SK-N-SH treated with all-trans-retinoic acid at 6 μM for 48 hours (cell line): ENCODE measurements around the gene POU3F1.

ENCODE experiments used
- ATAC-seq: fragments of 200-7000 bp; cut with Tn5 transposase; 3 replicates; pipeline ENCODE4 v1.9.1; 2020; ENCODE audit warnings: mild to moderate bottlenecking, moderate library complexity
- ARNTL ChIP-seq: fragments of 450-650 bp; formaldehyde crosslinking; IDR thresholded peaks from 2 replicates; pipeline ENCODE4 v1.5.0; 2020; ENCODE audit warnings: low read depth, mild to moderate bottlenecking, moderate library complexity, borderline replicate concordance
- BACH2 ChIP-seq: fragments of 250-450 bp; sonication (Bioruptor Pico); IDR thresholded peaks from 2 replicates; pipeline ENCODE4 v1.9.0; 2021; ENCODE audit warnings: mild to moderate bottlenecking, borderline replicate concordance
- CREB5 ChIP-seq: fragments of 250-450 bp; sonication (Bioruptor Pico); IDR thresholded peaks from 2 replicates; pipeline ENCODE4 v1.5.1; 2020; ENCODE audit warnings: low read depth, mild to moderate bottlenecking, moderate library complexity
- CSDC2 ChIP-seq: fragments of 250-450 bp; sonication (Bioruptor Pico); IDR thresholded peaks from 2 replicates; pipeline ENCODE4 v1.5.0; 2020; ENCODE audit warnings: mild to moderate bottlenecking, moderate library complexity
- ESRRG ChIP-seq: fragments of 250-450 bp; sonication (Bioruptor Pico); IDR thresholded peaks from 2 replicates; pipeline ENCODE4 v1.6.1; 2021; ENCODE audit warnings: mild to moderate bottlenecking
- GLIS3 ChIP-seq: fragments of 250-450 bp; sonication (Bioruptor Pico); IDR thresholded peaks from 2 replicates; pipeline ENCODE4 v1.5.0; 2020; ENCODE audit warnings: mild to moderate bottlenecking, moderate library complexity
- OSR1 ChIP-seq: fragments of 250-450 bp; sonication (Bioruptor Pico); IDR thresholded peaks from 2 replicates; pipeline ENCODE4 v1.8.0; 2022; ENCODE audit warnings: moderate library complexity, mild to moderate bottlenecking, inconsistent platforms
- PATZ1 ChIP-seq: fragments of 250-450 bp; sonication (Bioruptor Pico); IDR thresholded peaks from 2 replicates; pipeline ENCODE4 v1.8.0; 2020; ENCODE audit warnings: mild to moderate bottlenecking, moderate library complexity, borderline replicate concordance
- POU6F1 ChIP-seq: fragments of 250-450 bp; sonication (Bioruptor Pico); IDR thresholded peaks from 2 replicates; pipeline ENCODE4 v1.8.0; 2021; ENCODE audit warnings: low read depth, mild to moderate bottlenecking, moderate library complexity, borderline replicate concordance
- PPARA ChIP-seq: fragments of 250-450 bp; sonication (Bioruptor Pico); IDR thresholded peaks from 2 replicates; pipeline ENCODE4 v1.5.0; 2020; ENCODE audit warnings: mild to moderate bottlenecking, borderline replicate concordance
- RARB ChIP-seq: fragments of 250-450 bp; sonication (Bioruptor Pico); IDR thresholded peaks from 2 replicates; pipeline ENCODE4 v1.8.0; 2021; ENCODE audit warnings: mild to moderate bottlenecking, moderate library complexity
- SNAI2 ChIP-seq: fragments of 250-450 bp; sonication (Bioruptor Pico); IDR thresholded peaks from 2 replicates; pipeline ENCODE4 v1.5.0; 2020; ENCODE audit warnings: mild to moderate bottlenecking, moderate library complexity
- TCF4 ChIP-seq: fragments of 250-450 bp; sonication (Bioruptor Pico); IDR thresholded peaks from 2 replicates; pipeline ENCODE4 v1.8.0; 2021; ENCODE audit warnings: mild to moderate bottlenecking, moderate library complexity, borderline replicate concordance
- TOX ChIP-seq: fragments of 250-450 bp; sonication (Bioruptor Pico); IDR thresholded peaks from 2 replicates; pipeline ENCODE4 v1.8.0; 2021; ENCODE audit warnings: mild to moderate bottlenecking, moderate library complexity, borderline replicate concordance
- ZC3H10 ChIP-seq: fragments of 250-450 bp; sonication (Bioruptor Pico); IDR thresholded peaks from 2 replicates; pipeline ENCODE4 v1.5.1; 2021; ENCODE audit warnings: mild to moderate bottlenecking, moderate library complexity
- ZFP3 ChIP-seq: fragments of 250-450 bp; sonication (Bioruptor Pico); IDR thresholded peaks from 2 replicates; pipeline ENCODE4 v1.5.0; 2020; ENCODE audit warnings: mild to moderate bottlenecking, moderate library complexity
- ZFP30 ChIP-seq: fragments of 450-650 bp; formaldehyde crosslinking; IDR thresholded peaks from 2 replicates; pipeline ENCODE4 v1.5.0; 2022; ENCODE audit warnings: mild to moderate bottlenecking, moderate library complexity
- ZNF565 ChIP-seq: fragments of 450-650 bp; formaldehyde crosslinking; conservative IDR thresholded peaks from 2 replicates; pipeline ENCODE4 v1.5.0; 2020; ENCODE audit warnings: low read depth, mild to moderate bottlenecking, moderate library complexity
- ZNF70 ChIP-seq: fragments of 450-650 bp; formaldehyde crosslinking; IDR thresholded peaks from 2 replicates; pipeline ENCODE4 v1.5.0; 2020; ENCODE audit warnings: mild to moderate bottlenecking, moderate library complexity
- ZNF8 ChIP-seq: fragments of 450-650 bp; formaldehyde crosslinking; IDR thresholded peaks from 2 replicates; pipeline ENCODE4 v1.5.0; 2020; ENCODE audit warnings: mild to moderate bottlenecking, moderate library complexity
- TF ChIP-seq, protein P1 (sequence below): fragments of 250-450 bp; sonication (Bioruptor Pico); IDR thresholded peaks from 2 replicates; pipeline ENCODE4 v1.5.1; 2021; ENCODE audit warnings: mild to moderate bottlenecking, moderate library complexity

Gene POU3F1

DNA sequence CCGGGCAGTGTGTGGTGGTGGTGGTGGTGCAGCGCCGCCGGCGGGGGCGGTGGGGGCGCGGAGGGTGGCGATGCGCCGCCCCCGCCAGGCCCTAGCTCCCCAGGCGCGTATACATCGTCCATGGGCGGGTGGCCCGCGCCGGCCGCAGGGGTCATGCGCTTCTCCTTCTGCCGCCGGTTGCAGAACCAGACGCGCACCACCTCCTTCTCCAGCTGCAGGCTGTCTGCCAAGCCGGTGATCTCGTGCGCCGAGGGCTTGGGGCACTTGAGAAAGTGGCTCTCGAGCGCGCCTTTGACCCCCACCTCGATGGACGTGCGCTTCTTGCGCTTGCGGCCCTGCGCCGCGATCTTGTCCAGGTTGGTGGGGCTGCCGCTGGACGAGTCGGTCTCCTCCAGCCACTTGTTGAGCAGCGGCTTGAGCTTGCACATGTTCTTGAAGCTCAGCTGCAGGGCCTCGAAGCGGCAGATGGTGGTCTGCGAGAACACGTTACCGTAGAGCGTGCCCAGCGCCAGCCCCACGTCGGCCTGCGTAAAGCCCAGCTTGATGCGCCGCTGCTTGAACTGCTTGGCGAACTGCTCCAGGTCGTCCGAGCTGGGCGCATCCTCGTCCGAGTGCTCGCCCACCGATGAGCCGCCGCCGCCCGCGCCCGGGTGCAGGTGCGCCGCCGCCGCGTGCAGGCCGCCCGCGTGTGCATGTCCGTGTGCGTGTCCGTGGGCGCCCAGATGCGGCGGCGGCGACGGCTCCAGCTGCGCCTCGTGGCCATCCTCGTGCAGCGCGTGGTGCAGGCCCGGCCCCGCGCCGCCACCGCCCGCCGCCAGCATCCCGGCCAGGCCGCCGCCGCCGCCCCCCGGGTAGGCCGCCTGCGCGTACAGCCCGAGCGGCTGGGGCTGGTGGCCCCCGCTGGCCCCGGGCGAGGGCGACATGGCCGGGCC is 926 bp downstream of the POU3F1 start:
- ATAC-seq: no peak
- TF ChIP-seq CSDC2 (CRISPR knock-in tag): no peak
- no peak for TF ChIP-seq PPARA (CRISPR knock-in tag)

DNA sequence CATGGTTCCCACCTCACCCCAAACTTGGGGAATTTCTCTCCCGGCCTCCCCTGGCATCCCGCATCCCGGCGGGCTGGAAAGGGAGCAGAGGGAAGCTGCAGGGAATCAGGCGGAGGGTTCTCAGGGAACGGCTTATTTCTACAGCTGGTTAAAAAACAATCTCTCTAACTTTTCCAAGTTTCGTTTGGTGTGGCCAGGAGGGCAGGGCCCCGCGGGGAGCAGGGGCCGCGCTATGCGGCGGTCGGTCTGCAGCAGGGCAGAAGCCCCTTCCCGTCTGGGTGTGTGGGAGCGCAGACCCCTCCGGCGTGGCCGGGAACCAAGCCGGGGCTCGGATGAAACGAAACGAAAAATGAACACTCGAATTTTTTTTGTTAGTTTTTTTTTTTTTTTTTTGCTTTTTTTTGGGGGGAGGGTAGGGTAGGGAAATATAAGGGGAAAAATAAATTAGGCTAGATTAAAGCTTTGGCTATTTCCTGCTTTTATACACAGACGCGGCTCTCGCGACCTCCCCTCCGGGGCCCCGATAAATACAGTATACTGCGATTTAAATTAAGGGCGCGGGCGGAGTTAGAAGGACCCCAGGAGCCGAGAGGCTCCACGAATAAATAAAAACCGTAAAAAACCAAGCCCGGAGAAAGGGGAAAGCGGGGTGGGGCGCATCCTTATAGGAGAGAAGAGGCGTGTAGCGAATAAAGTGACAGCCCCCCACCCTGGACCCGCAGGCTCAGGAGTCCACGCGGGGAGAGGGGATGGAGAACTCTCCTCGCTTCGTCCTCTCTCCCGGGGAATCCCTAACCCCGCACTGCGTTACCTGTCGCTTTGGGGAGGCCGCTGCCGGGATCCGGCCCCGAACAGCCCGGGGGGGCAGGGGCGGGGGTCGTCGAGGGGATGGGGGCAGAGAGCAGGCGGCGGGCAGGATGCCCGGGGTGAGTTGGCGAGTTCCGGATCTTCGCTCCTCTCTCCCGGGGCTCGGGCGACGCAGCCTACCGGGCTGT is 2.1 kb downstream of the POU3F1 start:
- TF ChIP-seq POU6F1: no peak
- TF ChIP-seq CREB5 (CRISPR knock-in tag): no peak
- TF ChIP-seq SNAI2 (CRISPR knock-in tag): no peak
- TF ChIP-seq ZNF565: no peak
- no peak for TF ChIP-seq TCF4 (CRISPR knock-in tag)
- no peak for TF ChIP-seq BACH2 (CRISPR knock-in tag)
- TF ChIP-seq TOX: no peak
- TF ChIP-seq RARB (CRISPR knock-in tag): no peak
- no peak for TF ChIP-seq ZNF8 (CRISPR knock-in tag)
- TF ChIP-seq, protein P1, sequence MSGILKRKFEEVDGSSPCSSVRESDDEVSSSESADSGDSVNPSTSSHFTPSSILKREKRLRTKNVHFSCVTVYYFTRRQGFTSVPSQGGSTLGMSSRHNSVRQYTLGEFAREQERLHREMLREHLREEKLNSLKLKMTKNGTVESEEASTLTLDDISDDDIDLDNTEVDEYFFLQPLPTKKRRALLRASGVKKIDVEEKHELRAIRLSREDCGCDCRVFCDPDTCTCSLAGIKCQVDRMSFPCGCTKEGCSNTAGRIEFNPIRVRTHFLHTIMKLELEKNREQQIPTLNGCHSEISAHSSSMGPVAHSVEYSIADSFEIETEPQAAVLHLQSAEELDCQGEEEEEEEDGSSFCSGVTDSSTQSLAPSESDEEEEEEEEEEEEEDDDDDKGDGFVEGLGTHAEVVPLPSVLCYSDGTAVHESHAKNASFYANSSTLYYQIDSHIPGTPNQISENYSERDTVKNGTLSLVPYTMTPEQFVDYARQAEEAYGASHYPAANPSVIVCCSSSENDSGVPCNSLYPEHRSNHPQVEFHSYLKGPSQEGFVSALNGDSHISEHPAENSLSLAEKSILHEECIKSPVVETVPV (CRISPR knock-in tag): no peak
- TF ChIP-seq ARNTL (CRISPR knock-in tag): no peak
- TF ChIP-seq OSR1 (CRISPR knock-in tag): no peak
- TF ChIP-seq ZFP3 (CRISPR knock-in tag): no peak
- no peak for TF ChIP-seq CSDC2 (CRISPR knock-in tag)
- no peak for TF ChIP-seq ZNF70 (CRISPR knock-in tag)
- TF ChIP-seq ESRRG (CRISPR knock-in tag): no peak
- no peak for TF ChIP-seq ZFP30 (CRISPR knock-in tag)
- TF ChIP-seq PATZ1 (CRISPR knock-in tag): no peak
- no peak for ATAC-seq

GRCh38 chr1:38043036-38043747 is 3.4 kb downstream of the POU3F1 start:
- ATAC-seq: no peak

More at GRCh38 chr1:38043036-38043747, 3.4 kb downstream of the POU3F1 start:
- no peak for TF ChIP-seq ESRRG (CRISPR knock-in tag)
- no peak for TF ChIP-seq PATZ1 (CRISPR knock-in tag)
- no peak for TF ChIP-seq PPARA (CRISPR knock-in tag)
- TF ChIP-seq CSDC2 (CRISPR knock-in tag): no peak
- TF ChIP-seq GLIS3 (CRISPR knock-in tag): no peak
- no peak for TF ChIP-seq ARNTL (CRISPR knock-in tag)
- TF ChIP-seq BACH2 (CRISPR knock-in tag): no peak
- no peak for TF ChIP-seq ZC3H10
- TF ChIP-seq RARB (CRISPR knock-in tag): no peak
- no peak for TF ChIP-seq CREB5 (CRISPR knock-in tag)
- no peak for TF ChIP-seq ZNF70 (CRISPR knock-in tag)
